SK-N-SH treated with all-trans-retinoic acid at 6 μM for 48 hours (cell line): Measurements from ENCODE around the gene TPK1.

Source experiments
- ARNTL ChIP-seq: fragments of 450-650 bp; formaldehyde crosslinking; IDR thresholded peaks from 2 replicates; pipeline ENCODE4 v1.5.0; 2020; ENCODE audit warnings: low read depth, mild to moderate bottlenecking, moderate library complexity, borderline replicate concordance
- ISL1 ChIP-seq: fragments of 250-450 bp; sonication (Bioruptor Pico); IDR thresholded peaks from 2 replicates; pipeline ENCODE4 v2.1.2; 2022; ENCODE audit warnings: mild to moderate bottlenecking, moderate library complexity
- OSR1 ChIP-seq: fragments of 250-450 bp; sonication (Bioruptor Pico); IDR thresholded peaks from 2 replicates; pipeline ENCODE4 v1.8.0; 2022; ENCODE audit warnings: moderate library complexity, mild to moderate bottlenecking, inconsistent platforms
- TCF4 ChIP-seq: fragments of 250-450 bp; sonication (Bioruptor Pico); IDR thresholded peaks from 2 replicates; pipeline ENCODE4 v1.8.0; 2021; ENCODE audit warnings: mild to moderate bottlenecking, moderate library complexity, borderline replicate concordance
- TSHZ2 ChIP-seq: fragments of 250-450 bp; sonication (Bioruptor Pico); IDR thresholded peaks from 2 replicates; pipeline ENCODE4 v1.5.0; 2020; ENCODE audit warnings: mild to moderate bottlenecking, moderate library complexity
- ZC3H10 ChIP-seq: fragments of 250-450 bp; sonication (Bioruptor Pico); IDR thresholded peaks from 2 replicates; pipeline ENCODE4 v1.5.1; 2021; ENCODE audit warnings: mild to moderate bottlenecking, moderate library complexity
- TF ChIP-seq, protein P1 (sequence below): fragments of 250-450 bp; sonication (Bioruptor Pico); IDR thresholded peaks from 2 replicates; pipeline ENCODE4 v1.8.0; 2020; ENCODE audit warnings: mild to moderate bottlenecking, moderate library complexity, borderline replicate concordance

DNA sequence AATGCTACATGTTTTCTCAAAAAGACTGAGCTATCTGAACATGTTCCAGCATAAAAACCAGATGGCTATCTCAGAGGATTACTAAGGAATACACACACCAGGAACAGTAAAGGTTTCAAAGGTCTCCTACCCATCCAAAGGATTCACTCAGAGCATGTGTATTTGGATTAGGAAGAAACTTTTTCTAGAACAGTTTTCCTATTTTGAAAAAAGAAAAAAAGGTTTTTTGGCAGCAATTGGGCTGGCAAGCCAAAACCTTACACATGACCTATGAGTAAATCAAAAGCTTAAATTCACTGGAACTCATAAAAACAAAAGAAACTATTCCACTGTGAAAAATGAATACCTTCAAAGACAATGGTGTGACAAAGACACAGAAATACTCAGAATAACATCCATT is 9.6 kb downstream of the TPK1 start:
- TF ChIP-seq TCF4 = no peak
- no peak for TF ChIP-seq ZC3H10 (CRISPR knock-in tag)
- no peak for TF ChIP-seq ARNTL
- no peak for TF ChIP-seq ISL1 (CRISPR knock-in tag)
- TF ChIP-seq, protein P1, sequence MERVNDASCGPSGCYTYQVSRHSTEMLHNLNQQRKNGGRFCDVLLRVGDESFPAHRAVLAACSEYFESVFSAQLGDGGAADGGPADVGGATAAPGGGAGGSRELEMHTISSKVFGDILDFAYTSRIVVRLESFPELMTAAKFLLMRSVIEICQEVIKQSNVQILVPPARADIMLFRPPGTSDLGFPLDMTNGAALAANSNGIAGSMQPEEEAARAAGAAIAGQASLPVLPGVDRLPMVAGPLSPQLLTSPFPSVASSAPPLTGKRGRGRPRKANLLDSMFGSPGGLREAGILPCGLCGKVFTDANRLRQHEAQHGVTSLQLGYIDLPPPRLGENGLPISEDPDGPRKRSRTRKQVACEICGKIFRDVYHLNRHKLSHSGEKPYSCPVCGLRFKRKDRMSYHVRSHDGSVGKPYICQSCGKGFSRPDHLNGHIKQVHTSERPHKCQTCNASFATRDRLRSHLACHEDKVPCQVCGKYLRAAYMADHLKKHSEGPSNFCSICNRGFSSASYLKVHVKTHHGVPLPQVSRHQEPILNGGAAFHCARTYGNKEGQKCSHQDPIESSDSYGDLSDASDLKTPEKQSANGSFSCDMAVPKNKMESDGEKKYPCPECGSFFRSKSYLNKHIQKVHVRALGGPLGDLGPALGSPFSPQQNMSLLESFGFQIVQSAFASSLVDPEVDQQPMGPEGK = no peak
- TF ChIP-seq TSHZ2 (CRISPR knock-in tag) = no peak
- TF ChIP-seq OSR1 (CRISPR knock-in tag) = no peak
